Keratinocyte (primary cell): Measurements from ENCODE around the gene KCNQ2. TPM values are rescaled to one million over a fixed set of nuclear protein-coding genes. Genes with fewer than 3 reads are reported as not detected.

Experiments used
- DNase-seq: peaks from one replicate; pipeline ENCODE4 v3.0.0-alpha.2; 2011; ENCODE audit warnings: low read depth, missing footprints, low spot score
- FAIRE-seq: peaks from 2 replicates; lab custom pipeline; 2011; peaks lifted over from hg19 to GRCh38; lab: Jason Lieb, UNC
- H2AFZ ChIP-seq: 2 replicates; pipeline ENCODE4 v1.6.0; 2012; ENCODE audit warnings: low read length, control low read depth, inconsistent platforms; ENCODE audit not compliant: control insufficient read depth
- H3K27ac ChIP-seq: 2 replicates; pipeline ENCODE4 v1.5.1; 2011; ENCODE audit warnings: low read length; ENCODE audit not compliant: control insufficient read depth, insufficient read depth
- H3K27me3 ChIP-seq: 3 replicates; pipeline ENCODE4 v1.6.0; 2011; ENCODE audit warnings: low read length; ENCODE audit not compliant: control insufficient read depth, insufficient read depth; ENCODE audit errors: extremely low read depth
- H3K36me3 ChIP-seq, 2 experiments: 2 replicates in 1 of 2; 3 replicates in 1 of 2; pipeline ENCODE4 v1.5.1; 2011; ENCODE audit warnings: low read length in 2 of 2, mild to moderate bottlenecking in 1 of 2; ENCODE audit not compliant: control insufficient read depth in 2 of 2, insufficient read depth in 2 of 2; ENCODE audit errors: extremely low read depth in 1 of 2
- H3K4me1 ChIP-seq: 3 replicates; pipeline ENCODE4 v1.5.1; 2011; ENCODE audit warnings: low read length; ENCODE audit not compliant: control insufficient read depth, insufficient read depth; ENCODE audit errors: extremely low read depth
- H3K4me2 ChIP-seq: 3 replicates; pipeline ENCODE4 v1.6.0; 2011; ENCODE audit warnings: low read depth, low read length; ENCODE audit not compliant: control insufficient read depth, insufficient read depth; ENCODE audit errors: extremely low read depth
- H3K4me3 ChIP-seq, 3 experiments: fragments of 200-600 bp in 1 of 3; sonication (generic) in 1 of 3; 2 replicates in 2 of 3; 3 replicates in 1 of 3; pipeline ENCODE4 v1.5.1; 2011 to 2016; ENCODE audit warnings: low read length in 3 of 3, mild to moderate bottlenecking in 3 of 3, control low read depth in 2 of 3, inconsistent platforms in 1 of 3, low read depth in 1 of 3, mixed read lengths in 1 of 3, mixed run types in 1 of 3, moderate library complexity in 1 of 3; ENCODE audit not compliant: control insufficient read depth in 2 of 3, insufficient read depth in 2 of 3; ENCODE audit errors: extremely low read depth in 1 of 3
- H3K79me2 ChIP-seq: 2 replicates; pipeline ENCODE4 v1.6.0; 2012; ENCODE audit warnings: low read length; ENCODE audit not compliant: control insufficient read depth, insufficient read depth
- H3K9ac ChIP-seq: 3 replicates; pipeline ENCODE4 v1.6.0; 2011; ENCODE audit warnings: low read length; ENCODE audit not compliant: control insufficient read depth, insufficient read depth; ENCODE audit errors: extremely low read depth
- H3K9me1 ChIP-seq: 3 replicates; pipeline ENCODE4 v1.6.0; 2011; ENCODE audit warnings: low read length; ENCODE audit not compliant: control insufficient read depth, insufficient read depth; ENCODE audit errors: extremely low read depth
- H3K9me3 ChIP-seq: 2 replicates; pipeline ENCODE4 v1.5.1; 2012; ENCODE audit warnings: low read depth, low read length; ENCODE audit not compliant: control insufficient read depth
- H4K20me1 ChIP-seq: 3 replicates; pipeline ENCODE4 v1.6.0; 2011; ENCODE audit warnings: low read length; ENCODE audit not compliant: control insufficient read depth, insufficient read depth; ENCODE audit errors: extremely low read depth
- EZH2 ChIP-seq: IDR thresholded peaks from one replicate; pipeline ENCODE4 v1.6.1; 2012; ENCODE audit warnings: inconsistent platforms, mild to moderate bottlenecking, low read length, moderate library complexity
- dilution Hi-C: fragments of 300-500 bp; cut with MboI; formaldehyde crosslinking; loops from one replicate; pipeline ENCODE4 v1.7.0; 2020; ENCODE audit warnings: low sequenced_read_pairs; ENCODE audit not compliant: extremely low pct_ligation_motif_present
- polyA plus RNA-seq, 5 experiments: library from polyadenylated mRNA; depleted of rRNA in 3 of 5; stranded (reverse) in 3 of 5; stranded (forward) in 1 of 5; unstranded in 1 of 5; fragments of >200 nt; gene quantifications; 1 replicate in 1 of 5; 2 replicates in 3 of 5; 3 replicates in 1 of 5; pipeline versions ENCODE4 v1.2.1 to v1.2.3, GENCODE V29; 2011 to 2012; ENCODE audit warnings: missing spikeins in 2 of 5, low read depth in 1 of 5, low replicate concordance in 1 of 5
- TF ChIP-seq, protein P1 (sequence below), 3 experiments: IDR thresholded peaks in 1 of 3; conservative IDR thresholded peaks in 1 of 3; optimal IDR thresholded peaks in 1 of 3; 2 replicates in 2 of 3; 3 replicates in 1 of 3; pipeline versions ENCODE3 to v1.5.1; 2011; ENCODE audit warnings: low read length in 3 of 3, mild to moderate bottlenecking in 3 of 3, moderate library complexity in 2 of 3, control low read depth in 1 of 3, inconsistent platforms in 1 of 3; ENCODE audit not compliant: insufficient read depth in 2 of 3; ENCODE audit errors: extremely low read depth in 1 of 3

Gene KCNQ2
- polyA plus RNA-seq, 1 donor (not counting 4 experiments of a cell fraction or from before 2014, with no cell fraction given) = not detected

DNA sequence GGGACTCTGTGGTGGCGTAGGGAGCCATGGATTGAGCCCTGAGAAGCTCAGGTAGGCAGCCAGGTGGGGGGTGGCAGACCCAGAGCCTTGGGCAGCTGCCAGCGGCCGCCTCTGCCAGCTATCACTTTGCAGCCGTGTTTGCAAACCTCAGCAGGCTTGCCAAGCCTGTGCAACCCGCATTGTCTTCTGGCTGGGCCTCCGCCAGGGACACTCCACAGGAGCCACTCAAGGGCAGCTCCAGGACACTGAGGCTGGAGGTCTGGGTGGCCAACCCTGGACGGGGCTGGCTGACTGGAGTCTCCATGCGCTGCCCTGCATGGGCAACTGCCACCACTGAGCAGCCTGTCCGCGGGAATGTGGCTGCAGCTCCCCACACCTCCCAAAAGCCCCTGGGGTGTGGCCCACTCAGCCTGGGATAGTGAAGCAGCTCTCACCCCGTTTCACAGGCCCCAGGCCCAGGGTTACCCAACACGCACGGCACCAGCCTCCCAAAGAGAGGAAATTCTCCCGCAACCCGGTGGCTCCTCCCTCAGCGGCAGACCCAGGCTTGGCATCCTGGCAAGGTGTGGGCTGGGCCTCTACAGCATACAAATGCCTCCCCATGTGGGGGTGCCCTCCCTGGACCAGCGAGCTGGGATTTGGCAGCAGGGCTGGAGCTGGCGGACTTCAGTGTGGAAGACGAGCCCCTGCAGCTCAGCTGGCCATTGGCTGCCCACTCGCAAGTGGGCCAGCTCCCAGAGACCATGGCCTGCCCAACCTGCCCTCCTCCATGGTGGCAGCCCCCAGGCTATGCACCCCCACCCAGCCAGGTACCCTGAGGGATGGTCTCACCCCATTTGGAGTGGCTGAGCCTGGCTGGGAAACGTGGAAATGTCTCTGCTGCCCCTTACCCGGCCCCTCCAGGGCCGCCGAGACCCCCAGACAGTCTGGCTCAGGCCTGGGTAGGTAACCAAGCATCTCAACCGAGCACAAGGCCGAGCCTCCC, 114.2 kb downstream of the KCNQ2 start:
- FAIRE-seq (no peak), DNase-seq (no peak)
- no peaks in the 10 kb centered on the region for H3K4me1 ChIP-seq
- no peak overlapping the region for H3K9ac ChIP-seq
- no peak overlapping the region for H2AFZ ChIP-seq
- H3K9me3 ChIP-seq = no peaks in the 10 kb centered on the region
- no peaks in the 10 kb centered on the region for H3K79me2 ChIP-seq
- no peak for TF ChIP-seq EZH2
- TF ChIP-seq, protein P1, sequence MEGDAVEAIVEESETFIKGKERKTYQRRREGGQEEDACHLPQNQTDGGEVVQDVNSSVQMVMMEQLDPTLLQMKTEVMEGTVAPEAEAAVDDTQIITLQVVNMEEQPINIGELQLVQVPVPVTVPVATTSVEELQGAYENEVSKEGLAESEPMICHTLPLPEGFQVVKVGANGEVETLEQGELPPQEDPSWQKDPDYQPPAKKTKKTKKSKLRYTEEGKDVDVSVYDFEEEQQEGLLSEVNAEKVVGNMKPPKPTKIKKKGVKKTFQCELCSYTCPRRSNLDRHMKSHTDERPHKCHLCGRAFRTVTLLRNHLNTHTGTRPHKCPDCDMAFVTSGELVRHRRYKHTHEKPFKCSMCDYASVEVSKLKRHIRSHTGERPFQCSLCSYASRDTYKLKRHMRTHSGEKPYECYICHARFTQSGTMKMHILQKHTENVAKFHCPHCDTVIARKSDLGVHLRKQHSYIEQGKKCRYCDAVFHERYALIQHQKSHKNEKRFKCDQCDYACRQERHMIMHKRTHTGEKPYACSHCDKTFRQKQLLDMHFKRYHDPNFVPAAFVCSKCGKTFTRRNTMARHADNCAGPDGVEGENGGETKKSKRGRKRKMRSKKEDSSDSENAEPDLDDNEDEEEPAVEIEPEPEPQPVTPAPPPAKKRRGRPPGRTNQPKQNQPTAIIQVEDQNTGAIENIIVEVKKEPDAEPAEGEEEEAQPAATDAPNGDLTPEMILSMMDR (optimal IDR thresholded peaks at IDR 0.05 in 1 of 3, IDR thresholded peaks at IDR 0.05 in 1 of 3, conservative IDR thresholded peaks at IDR 0.05 in 1 of 3; ENCODE audit: extremely low read depth in 1 of 3, insufficient read depth in 2 of 3, low read length in 3 of 3) = no peak
- H3K27me3 ChIP-seq = peaks cover 39% of the 10 kb centered on the region
- no peaks in the 10 kb centered on the region for H4K20me1 ChIP-seq
- H3K4me3 ChIP-seq = no peak overlapping the region
- no peaks in the 10 kb centered on the region for H3K36me3 ChIP-seq
- H3K4me2 ChIP-seq = no peak overlapping the region
- dilution Hi-C loops = no loop called here
- no peaks in the 10 kb centered on the region for H3K9me1 ChIP-seq
- H3K27ac ChIP-seq = no peak overlapping the region

DNA sequence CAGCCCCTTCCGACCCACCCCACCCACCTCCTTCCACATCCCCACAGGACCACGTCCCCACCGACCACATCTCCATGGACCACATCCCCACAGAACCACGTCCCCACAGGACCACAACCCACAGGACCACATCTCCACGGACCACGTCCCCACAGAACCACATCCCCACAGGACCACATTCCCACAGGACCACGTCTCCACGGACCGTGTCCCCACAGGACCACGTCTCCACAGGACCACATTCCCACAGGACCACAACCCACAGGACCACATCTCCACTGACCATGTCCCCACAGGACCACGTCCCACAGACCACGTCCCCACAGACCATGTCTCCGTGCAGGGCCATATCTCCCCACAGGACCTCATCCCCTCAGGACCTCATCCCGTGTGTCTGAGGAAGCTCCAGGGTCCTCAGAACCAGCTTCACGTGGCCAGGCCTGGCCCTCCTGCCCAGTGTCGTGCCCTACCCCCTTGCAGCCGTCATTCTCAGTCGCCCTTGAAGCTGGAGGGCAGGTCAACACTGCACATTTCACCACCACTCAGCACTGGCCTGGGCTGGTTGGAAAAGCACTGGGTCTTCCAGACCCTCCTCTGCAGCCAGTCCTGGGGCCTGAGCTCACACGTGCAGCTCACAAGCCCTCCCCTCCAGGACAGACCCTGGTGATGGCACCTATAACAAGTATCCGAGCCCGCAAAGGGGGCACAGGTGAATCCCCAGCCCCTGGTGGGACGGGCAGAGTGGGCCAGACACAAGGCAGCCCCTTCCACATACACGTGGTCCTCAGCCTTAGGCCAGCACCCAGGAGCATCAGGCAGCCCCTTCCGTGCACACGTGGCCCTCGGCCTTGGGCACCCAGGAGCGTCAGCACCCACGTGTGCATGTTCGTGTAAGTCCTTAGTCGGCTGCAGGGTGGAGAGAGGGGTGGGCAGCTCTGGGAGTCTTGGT, 115.2 kb downstream of the KCNQ2 start:
- no peak overlapping the region for H3K4me2 ChIP-seq
- no peak overlapping the region for H3K9ac ChIP-seq
- dilution Hi-C loops = no loop called here
- no peak for FAIRE-seq
- no peaks in the 10 kb centered on the region for H3K36me3 ChIP-seq
- no peaks in the 10 kb centered on the region for H3K9me3 ChIP-seq
- DNase-seq = no peak
- no peak overlapping the region for H2AFZ ChIP-seq
- H3K4me3 ChIP-seq = no peak overlapping the region
- no peaks in the 10 kb centered on the region for H3K4me1 ChIP-seq
- no peaks in the 10 kb centered on the region for H4K20me1 ChIP-seq
- peaks cover 29% of the 10 kb centered on the region for H3K27me3 ChIP-seq
- TF ChIP-seq EZH2 = no peak
- TF ChIP-seq, protein P1 (optimal IDR thresholded peaks at IDR 0.05 in 1 of 3, IDR thresholded peaks at IDR 0.05 in 1 of 3, conservative IDR thresholded peaks at IDR 0.05 in 1 of 3; ENCODE audit: extremely low read depth in 1 of 3, insufficient read depth in 2 of 3, low read length in 3 of 3) = no peak
- H3K27ac ChIP-seq = no peak overlapping the region
- H3K9me1 ChIP-seq = no peaks in the 10 kb centered on the region
- no peaks in the 10 kb centered on the region for H3K79me2 ChIP-seq
